A673 (cell line): ENCODE measurements around the gene RNF40. TPM values are rescaled to one million over a fixed set of nuclear protein-coding genes. Genes with fewer than 3 reads are reported as not detected.

Source experiments
- BruUV-seq: library from RNA; stranded (reverse); fragments of 400-500 nt; replicated peaks from 2 replicates; lab custom pipeline; 2021; lab: Mats Ljungman, UMichigan
- CTCF ChIA-PET: fragments of 300-600 bp; sonication (Branson Sonifier 250); formaldehyde crosslinking; loops from one replicate; lab custom pipeline; 2022; ENCODE audit warnings: antibody characterized with exemption; lab: Charles Lee
- POLR2A ChIA-PET: fragments of 300-600 bp; sonication (Branson Sonifier 250); formaldehyde crosslinking; loops from one replicate; lab custom pipeline; 2022; ENCODE audit warnings: antibody characterized with exemption; ENCODE audit not compliant: low non-redundant PET; lab: Charles Lee
- DNase-seq: peaks from one replicate; pipeline ENCODE4 v3.0.0-alpha.2; 2015; ENCODE audit warnings: low spot score
- H3K27ac ChIP-seq: fragments of 200-600 bp; sonication (generic); 2 replicates; pipeline ENCODE4 v1.5.1; 2016; ENCODE audit warnings: mixed run types, low read depth, mild to moderate bottlenecking, mixed read lengths, antibody characterized with exemption, low read length; ENCODE audit not compliant: poor library complexity, severe bottlenecking
- H3K27me3 ChIP-seq: fragments of 200-600 bp; sonication (generic); replicated peaks from 2 replicates; pipeline ENCODE4 v1.6.1; 2017; ENCODE audit warnings: mixed run types, low read depth, mild to moderate bottlenecking, mixed read lengths, antibody characterized with exemption, low read length; ENCODE audit not compliant: insufficient read depth, poor library complexity
- H3K36me3 ChIP-seq: fragments of 200-600 bp; sonication (generic); 2 replicates; pipeline ENCODE4 v1.6.1; 2016; ENCODE audit warnings: mixed run types, mild to moderate bottlenecking, mixed read lengths, antibody characterized with exemption, low read length; ENCODE audit not compliant: insufficient read depth, poor library complexity, severe bottlenecking
- H3K4me1 ChIP-seq: fragments of 200-600 bp; sonication (generic); 2 replicates; pipeline ENCODE4 v1.6.1; 2017; ENCODE audit warnings: mixed run types, mild to moderate bottlenecking, mixed read lengths, antibody characterized with exemption, low read length; ENCODE audit not compliant: insufficient read depth, poor library complexity, severe bottlenecking
- H3K4me3 ChIP-seq: fragments of 200-600 bp; sonication (generic); 2 replicates; pipeline ENCODE4 v1.5.1; 2016; ENCODE audit warnings: low read depth, mixed run types, mild to moderate bottlenecking, mixed read lengths, low read length; ENCODE audit not compliant: poor library complexity, severe bottlenecking
- H3K9me3 ChIP-seq: fragments of 200-600 bp; sonication (generic); 2 replicates; pipeline ENCODE4 v1.6.1; 2016; ENCODE audit warnings: mixed run types, low read depth, mild to moderate bottlenecking, mixed read lengths, antibody characterized with exemption, low read length; ENCODE audit not compliant: poor library complexity, severe bottlenecking
- EZH2 ChIP-seq: fragments of 200-600 bp; sonication (generic); IDR thresholded peaks from 2 replicates; pipeline ENCODE4 v1.6.1; 2017; ENCODE audit warnings: borderline replicate concordance, low read depth, mild to moderate bottlenecking, mixed read lengths, antibody characterized with exemption, low read length; ENCODE audit not compliant: poor library complexity, severe bottlenecking
- intact Hi-C: fragments of 100-400 bp; cut with micrococcal nuclease; formaldehyde crosslinking; loops from one replicate; pipeline ENCODE4 v1.10.0; 2022; ENCODE audit not compliant: unreplicated experiment
- total RNA-seq: library from RNA; stranded (reverse); gene quantifications from 2 replicates; pipeline ENCODE4 v1.2.3, GENCODE V29; 2021
- TF ChIP-seq, protein P1 (sequence below): fragments of 300-800, 200-600 bp; sonication (generic); conservative IDR thresholded peaks from 2 replicates; pipeline ENCODE4 v1.5.1; 2017; ENCODE audit warnings: low read depth, mild to moderate bottlenecking, antibody characterized with exemption, low read length, moderate library complexity, mixed read lengths

Gene RNF40
- total RNA-seq, 1 experiment from 2014 or later, result 132 TPM

DNA sequence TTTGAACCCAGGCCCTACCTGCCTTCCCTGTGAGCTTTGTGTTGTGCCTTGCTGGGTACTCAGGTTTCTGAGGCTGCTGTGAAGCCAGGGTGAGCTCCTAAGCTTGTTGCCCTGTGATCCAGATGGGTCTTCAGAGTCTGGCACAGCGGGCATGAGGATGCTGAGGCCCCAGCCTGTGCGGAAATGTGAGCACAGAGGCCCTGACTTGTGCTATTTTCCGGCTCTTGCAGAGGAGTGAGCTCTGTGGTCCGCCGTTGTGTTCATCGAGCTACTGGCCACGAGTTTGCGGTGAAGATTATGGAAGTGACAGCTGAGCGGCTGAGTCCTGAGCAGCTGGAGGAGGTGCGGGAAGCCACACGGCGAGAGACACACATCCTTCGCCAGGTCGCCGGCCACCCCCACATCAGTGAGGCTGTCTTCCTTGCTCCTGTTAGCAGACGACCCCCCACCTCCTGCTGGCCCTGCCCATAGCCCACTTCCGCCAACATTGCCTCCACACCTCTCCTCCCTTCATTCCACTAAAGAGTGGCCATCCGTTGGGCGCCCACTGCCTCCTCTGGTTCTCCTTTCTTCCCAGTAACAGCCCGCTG, 11.2 kb upstream of the RNF40 start:
- TF ChIP-seq EZH2, result no peak
- TF ChIP-seq, protein P1, sequence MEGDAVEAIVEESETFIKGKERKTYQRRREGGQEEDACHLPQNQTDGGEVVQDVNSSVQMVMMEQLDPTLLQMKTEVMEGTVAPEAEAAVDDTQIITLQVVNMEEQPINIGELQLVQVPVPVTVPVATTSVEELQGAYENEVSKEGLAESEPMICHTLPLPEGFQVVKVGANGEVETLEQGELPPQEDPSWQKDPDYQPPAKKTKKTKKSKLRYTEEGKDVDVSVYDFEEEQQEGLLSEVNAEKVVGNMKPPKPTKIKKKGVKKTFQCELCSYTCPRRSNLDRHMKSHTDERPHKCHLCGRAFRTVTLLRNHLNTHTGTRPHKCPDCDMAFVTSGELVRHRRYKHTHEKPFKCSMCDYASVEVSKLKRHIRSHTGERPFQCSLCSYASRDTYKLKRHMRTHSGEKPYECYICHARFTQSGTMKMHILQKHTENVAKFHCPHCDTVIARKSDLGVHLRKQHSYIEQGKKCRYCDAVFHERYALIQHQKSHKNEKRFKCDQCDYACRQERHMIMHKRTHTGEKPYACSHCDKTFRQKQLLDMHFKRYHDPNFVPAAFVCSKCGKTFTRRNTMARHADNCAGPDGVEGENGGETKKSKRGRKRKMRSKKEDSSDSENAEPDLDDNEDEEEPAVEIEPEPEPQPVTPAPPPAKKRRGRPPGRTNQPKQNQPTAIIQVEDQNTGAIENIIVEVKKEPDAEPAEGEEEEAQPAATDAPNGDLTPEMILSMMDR, result no peak
- ChIA-PET POLR2A (no interaction called here), CTCF (no interaction called here)
- H3K4me3 ChIP-seq, result no peak overlapping the region
- BruUV-seq, result no TSS peak
- H3K27ac ChIP-seq, result no peak overlapping the region
- H3K36me3 ChIP-seq, result peaks cover 14% of the 10 kb centered on the region
- H3K27me3 ChIP-seq, result no peaks in the 10 kb centered on the region
- H3K4me1 ChIP-seq, result no peaks in the 10 kb centered on the region
- DNase-seq, result no peak
- intact Hi-C loops, result no loop called here
- H3K9me3 ChIP-seq, result no peaks in the 10 kb centered on the region

DNA sequence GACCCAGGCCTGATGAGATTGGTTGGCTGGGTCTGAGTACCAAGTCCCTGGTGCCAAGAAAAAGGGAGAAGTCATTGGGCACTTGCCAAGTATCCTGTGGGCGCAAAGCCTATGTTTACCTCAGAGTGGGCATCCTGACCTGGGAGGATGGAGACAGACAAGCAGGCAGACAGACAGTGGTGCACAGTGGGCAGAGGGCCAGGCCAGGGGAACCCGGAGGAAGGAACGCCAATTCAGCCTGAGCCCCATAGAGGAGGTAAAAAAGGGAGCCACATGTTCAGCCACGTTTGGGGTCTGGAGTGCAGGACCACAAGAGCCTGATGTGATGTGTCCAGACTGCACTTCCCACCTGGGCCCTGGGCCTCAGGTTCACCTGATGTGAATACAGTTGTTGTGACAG, 8.5 kb upstream of the RNF40 start:
- DNase-seq, result no peak
- no peaks in the 10 kb centered on the region for H3K27me3 ChIP-seq
- BruUV-seq, result no TSS peak
- peaks cover 14% of the 10 kb centered on the region for H3K36me3 ChIP-seq
- H3K27ac ChIP-seq, result no peak overlapping the region
- H3K4me3 ChIP-seq, result no peak overlapping the region
- TF ChIP-seq EZH2, result no peak
- TF ChIP-seq, protein P1, result no peak
- CTCF ChIA-PET, result no interaction called here
- H3K4me1 ChIP-seq, result no peaks in the 10 kb centered on the region
- intact Hi-C loops, result no loop called here
- H3K9me3 ChIP-seq, result no peaks in the 10 kb centered on the region
- POLR2A ChIA-PET, result interaction anchor here (0.7 kb wide), 1 partner anchor 30 kb away, joined by 6 read pairs; no protein-coding TSS in a partner anchor

GRCh38 chr16:30755955-30756780, 6.0 kb upstream of the RNF40 start:
- H3K9me3 ChIP-seq, result no peaks in the 10 kb centered on the region
- DNase-seq, result no peak
- H3K4me1 ChIP-seq, result no peaks in the 10 kb centered on the region
- ChIA-PET POLR2A (no interaction called here), CTCF (no interaction called here)
- peaks cover 18% of the 10 kb centered on the region for H3K36me3 ChIP-seq
- intact Hi-C loops, result no loop called here
- TF ChIP-seq, protein P1, result no peak
- TF ChIP-seq EZH2, result no peak
- no TSS peak for BruUV-seq
- no peak overlapping the region for H3K4me3 ChIP-seq
- H3K27me3 ChIP-seq, result no peaks in the 10 kb centered on the region
- H3K27ac ChIP-seq, result no peak overlapping the region
